Measurements from ENCODE around the gene PGPEP1. TPM values are rescaled to one million over a fixed set of nuclear protein-coding genes. Genes with fewer than 3 reads are reported as not detected.

PGPEP1 gene
- total RNA-seq, 1 donor from 2014 or later = 34.4 TPM

DNA sequence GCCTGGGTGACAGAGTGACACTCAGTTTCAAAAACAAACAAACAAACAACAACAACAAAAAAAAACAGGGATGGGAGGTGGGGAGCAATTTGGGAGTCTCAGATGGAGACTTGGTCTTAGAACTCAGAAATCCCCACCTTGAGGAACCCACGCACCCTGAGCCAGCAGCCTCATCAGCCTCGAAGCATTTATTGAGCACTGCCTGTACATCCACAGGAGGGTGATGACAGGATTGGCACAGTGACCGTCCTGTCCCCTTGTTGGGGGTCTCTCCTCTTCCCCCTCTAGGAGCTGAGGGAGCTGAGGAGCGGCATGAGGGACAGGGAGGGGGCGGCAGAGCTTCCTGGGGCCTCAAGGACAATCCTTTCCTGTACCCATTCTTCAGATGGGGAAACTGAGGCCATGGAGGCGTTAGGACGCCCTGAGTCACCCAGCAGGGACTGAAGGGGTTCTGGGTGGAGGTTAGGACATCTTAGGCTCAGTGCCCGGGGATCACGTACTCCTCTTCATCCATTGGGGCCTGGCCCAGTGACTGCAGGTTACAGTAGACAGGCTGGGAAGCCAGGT, 51.2 kb downstream of the PGPEP1 start:
- DNase-seq (ENCODE audit: low read depth) = no peak
- Histone ChIP-seq H3K27me3 (ENCODE audit: control insufficient read depth, insufficient read depth, low read length) (peaks cover 1% of the 10 kb centered on the region), H3K36me3 (ENCODE audit: control insufficient read depth, insufficient read depth, low read length) (peaks cover 4% of the 10 kb centered on the region), H3K4me3 (ENCODE audit: low read depth, low read length) (no peak overlapping the region)
- TF ChIP-seq, protein P1, sequence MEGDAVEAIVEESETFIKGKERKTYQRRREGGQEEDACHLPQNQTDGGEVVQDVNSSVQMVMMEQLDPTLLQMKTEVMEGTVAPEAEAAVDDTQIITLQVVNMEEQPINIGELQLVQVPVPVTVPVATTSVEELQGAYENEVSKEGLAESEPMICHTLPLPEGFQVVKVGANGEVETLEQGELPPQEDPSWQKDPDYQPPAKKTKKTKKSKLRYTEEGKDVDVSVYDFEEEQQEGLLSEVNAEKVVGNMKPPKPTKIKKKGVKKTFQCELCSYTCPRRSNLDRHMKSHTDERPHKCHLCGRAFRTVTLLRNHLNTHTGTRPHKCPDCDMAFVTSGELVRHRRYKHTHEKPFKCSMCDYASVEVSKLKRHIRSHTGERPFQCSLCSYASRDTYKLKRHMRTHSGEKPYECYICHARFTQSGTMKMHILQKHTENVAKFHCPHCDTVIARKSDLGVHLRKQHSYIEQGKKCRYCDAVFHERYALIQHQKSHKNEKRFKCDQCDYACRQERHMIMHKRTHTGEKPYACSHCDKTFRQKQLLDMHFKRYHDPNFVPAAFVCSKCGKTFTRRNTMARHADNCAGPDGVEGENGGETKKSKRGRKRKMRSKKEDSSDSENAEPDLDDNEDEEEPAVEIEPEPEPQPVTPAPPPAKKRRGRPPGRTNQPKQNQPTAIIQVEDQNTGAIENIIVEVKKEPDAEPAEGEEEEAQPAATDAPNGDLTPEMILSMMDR (IDR thresholded peaks at IDR 0.05; ENCODE audit: insufficient read depth, low read length, poor library complexity, severe bottlenecking) = no peak

DNA sequence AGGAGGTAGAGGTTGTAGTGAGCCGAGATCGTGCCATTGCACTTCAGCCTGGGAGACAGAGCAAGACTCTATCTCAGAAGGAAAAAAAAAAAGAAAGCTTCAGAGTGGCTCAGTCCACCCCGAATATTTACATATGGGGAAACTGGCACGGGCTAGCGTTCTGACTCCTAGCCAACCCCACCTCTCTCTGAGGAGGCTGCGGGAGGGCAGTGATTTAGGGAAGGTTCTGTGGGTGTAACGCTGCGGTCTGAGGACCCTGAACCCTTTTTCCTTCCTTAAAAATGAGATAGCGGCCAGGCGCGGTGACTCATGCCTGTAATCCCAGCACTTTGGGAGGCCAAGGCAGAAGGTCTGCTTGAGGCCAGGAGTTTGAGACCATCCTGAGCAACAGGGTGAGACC, 52.0 kb downstream of the PGPEP1 start:
- DNase-seq (ENCODE audit: low read depth) = no peak
- no peak overlapping the region for H3K4me3 ChIP-seq (ENCODE audit: low read depth, low read length)
- peaks cover 10% of the 10 kb centered on the region for H3K27me3 ChIP-seq (ENCODE audit: control insufficient read depth, insufficient read depth, low read length)
- TF ChIP-seq, protein P1 (IDR thresholded peaks at IDR 0.05; ENCODE audit: insufficient read depth, low read length, poor library complexity, severe bottlenecking) = no peak
- H3K36me3 ChIP-seq (ENCODE audit: control insufficient read depth, insufficient read depth, low read length) = peaks cover 4% of the 10 kb centered on the region

DNA sequence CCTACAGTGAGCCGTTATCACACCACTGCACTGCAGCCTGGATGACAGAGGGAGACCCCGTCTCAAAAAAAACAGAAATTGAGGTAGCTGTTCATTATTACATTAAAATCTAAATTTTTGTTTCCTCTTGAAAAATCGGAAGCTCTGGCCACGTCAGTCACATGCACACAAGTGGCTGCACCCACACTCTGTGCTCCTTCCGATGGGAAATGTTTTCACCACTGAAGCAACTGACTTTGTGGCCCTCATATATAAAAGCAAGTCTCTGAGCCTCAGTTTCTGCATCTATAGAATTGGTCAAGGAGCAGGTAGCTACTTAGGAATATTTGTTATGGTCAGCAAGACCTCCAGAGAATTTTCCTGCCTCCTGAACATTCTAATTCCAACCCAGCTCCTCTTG, 52.5 kb downstream of the PGPEP1 start:
- Histone ChIP-seq H3K27me3 (ENCODE audit: control insufficient read depth, insufficient read depth, low read length) (peaks cover 13% of the 10 kb centered on the region), H3K36me3 (ENCODE audit: control insufficient read depth, insufficient read depth, low read length) (peaks cover 4% of the 10 kb centered on the region), H3K4me3 (ENCODE audit: low read depth, low read length) (no peak overlapping the region)
- no peak for DNase-seq (ENCODE audit: low read depth)
- TF ChIP-seq, protein P1 (IDR thresholded peaks at IDR 0.05; ENCODE audit: insufficient read depth, low read length, poor library complexity, severe bottlenecking) = no peak

DNA sequence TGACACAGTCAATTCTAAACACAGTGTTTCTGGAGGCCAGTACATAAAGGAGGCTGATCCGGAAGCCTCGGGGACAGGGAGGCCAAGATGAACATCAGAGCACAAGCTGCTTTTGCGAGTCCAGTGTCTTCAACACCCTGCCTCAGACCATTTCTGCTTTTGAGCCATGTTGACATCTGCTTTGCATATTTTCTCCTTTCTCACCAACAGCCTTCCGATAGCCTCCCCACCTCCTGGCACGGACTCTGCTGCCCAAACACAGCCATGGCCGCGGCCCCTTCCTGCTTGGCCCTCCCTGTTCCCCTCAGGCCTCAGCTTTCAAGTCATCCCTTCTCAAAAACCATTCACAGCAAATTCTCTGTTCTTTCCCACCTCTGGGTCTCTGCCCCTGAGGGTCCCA, 53.4 kb downstream of the PGPEP1 start:
- Histone ChIP-seq H3K27me3 (ENCODE audit: control insufficient read depth, insufficient read depth, low read length) (peaks cover 13% of the 10 kb centered on the region), H3K4me3 (ENCODE audit: low read depth, low read length) (no peak overlapping the region), H3K36me3 (ENCODE audit: control insufficient read depth, insufficient read depth, low read length) (peaks cover 2% of the 10 kb centered on the region)
- TF ChIP-seq, protein P1 (IDR thresholded peaks at IDR 0.05; ENCODE audit: insufficient read depth, low read length, poor library complexity, severe bottlenecking) = no peak
- DNase-seq (ENCODE audit: low read depth) = no peak

DNA sequence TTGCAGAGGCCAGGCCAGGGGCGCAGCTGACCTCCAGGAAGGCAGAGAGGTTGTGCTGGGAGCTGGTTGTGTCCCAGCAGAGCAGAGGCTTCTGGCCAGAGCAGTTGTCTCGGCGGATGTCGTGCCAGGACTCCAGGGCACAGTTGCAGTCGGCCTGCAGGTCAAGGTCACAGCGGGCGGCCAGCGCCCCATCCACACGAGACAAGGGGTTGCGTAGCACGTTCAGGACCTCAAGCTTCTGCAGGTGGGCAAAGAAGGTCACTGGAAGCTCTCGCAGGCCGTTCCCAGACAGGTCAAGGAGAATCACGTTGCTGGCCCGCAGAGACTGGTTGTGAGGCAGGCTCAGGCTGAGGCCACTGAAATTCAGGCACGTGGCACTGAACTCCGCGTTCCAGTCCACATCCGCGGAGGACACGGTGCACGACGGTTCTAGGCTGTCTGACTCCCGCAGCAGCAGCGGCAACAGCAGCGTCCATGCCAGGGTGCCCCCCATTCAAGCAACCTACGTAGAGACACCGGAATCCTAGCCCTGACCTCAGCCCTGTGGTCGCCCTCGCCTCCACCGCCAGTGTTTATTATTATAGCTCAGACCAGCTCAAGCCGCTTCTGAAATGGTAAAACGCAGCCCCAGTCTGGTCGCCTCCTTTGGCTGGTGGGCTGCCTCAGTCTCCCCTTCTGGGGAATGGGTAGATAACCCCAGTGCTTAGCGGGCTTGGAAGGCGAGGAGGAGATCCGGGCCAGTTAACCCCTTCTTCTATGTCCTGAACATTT, 56.3 kb downstream of the PGPEP1 start:
- Histone ChIP-seq H3K27me3 (ENCODE audit: control insufficient read depth, insufficient read depth, low read length) (peaks cover 13% of the 10 kb centered on the region), H3K4me3 (ENCODE audit: low read depth, low read length) (no peak overlapping the region), H3K36me3 (ENCODE audit: control insufficient read depth, insufficient read depth, low read length) (no peaks in the 10 kb centered on the region)
- no peak for DNase-seq (ENCODE audit: low read depth)
- TF ChIP-seq, protein P1 (IDR thresholded peaks at IDR 0.05; ENCODE audit: insufficient read depth, low read length, poor library complexity, severe bottlenecking) = no peak
